A549 (cell line): ENCODE measurements around the gene POLD2. TPM values are rescaled to one million over a fixed set of nuclear protein-coding genes. Genes with fewer than 3 reads are reported as not detected.

Experiments
- ATAC-seq, 2 experiments: fragments of 200-7000 bp in 1 of 2; fragments of >200 bp in 1 of 2; cut with Nextera tagmentation in 1 of 2; cut with Tn5 transposase in 1 of 2; 3 replicates each; pipeline versions ENCODE4 v1.8.0 to v1.9.1; 2018 to 2020; ENCODE audit warnings: mild to moderate bottlenecking in 1 of 2, moderate library complexity in 1 of 2
- CTCF ChIA-PET: fragments of 300-600 bp; sonication (Branson Sonifier 250); formaldehyde crosslinking; extraction: SDS; loops from one replicate; lab custom pipeline; 2021; ENCODE audit warnings: antibody characterized with exemption, inconsistent platforms; lab: Yijun Ruan, JAX
- POLR2A ChIA-PET: fragments of 350-600 bp; formaldehyde crosslinking; extraction: SDS; loops from one replicate; lab custom pipeline; 2021; ENCODE audit warnings: antibody characterized with exemption, inconsistent platforms; lab: Yijun Ruan, JAX
- DNase-seq, 2 experiments: peaks; one replicate each; pipeline versions ENCODE4 v3.0.0 to v3.0.0-alpha.2; 2011 to 2016; ENCODE audit warnings: low read depth in 1 of 2, low spot score in 1 of 2
- FAIRE-seq: peaks from 2 replicates; lab custom pipeline; 2011; peaks lifted over from hg19 to GRCh38; lab: Jason Lieb, UNC
- H3K27ac ChIP-seq, 2 experiments: fragments of >200 bp; sonication (Bioruptor Twin); formaldehyde crosslinking; 3 replicates each; pipeline ENCODE4 v1.5.1; 2016 to 2017
- H3K4me1 ChIP-seq: fragments of >200 bp; sonication (Bioruptor Twin); formaldehyde crosslinking; 3 replicates; pipeline ENCODE4 v1.6.1; 2016
- H3K4me2 ChIP-seq: fragments of >200 bp; sonication (Bioruptor Twin); formaldehyde crosslinking; 3 replicates; pipeline ENCODE4 v1.6.1; 2016
- H3K4me3 ChIP-seq: fragments of >200 bp; sonication (Bioruptor Twin); formaldehyde crosslinking; 3 replicates; pipeline ENCODE4 v1.5.1; 2016
- H3K9me3 ChIP-seq: fragments of >200 bp; sonication (Bioruptor Twin); formaldehyde crosslinking; 3 replicates; pipeline ENCODE4 v1.6.1; 2016
- CEBPB ChIP-seq, 2 experiments: fragments of >200 bp in 1 of 2; sonication (Bioruptor Twin) in 1 of 2; formaldehyde crosslinking in 1 of 2; IDR thresholded peaks; 2 replicates each; pipeline ENCODE4 v1.6.1; 2012 to 2016
- CHD2 ChIP-seq: fragments of 150-350 bp; IDR thresholded peaks from 2 replicates; pipeline ENCODE4 v1.6.1; 2014; ENCODE audit warnings: low read length; ENCODE audit not compliant: partially characterized antibody
- EHF ChIP-seq: fragments of 250-450 bp; sonication (Bioruptor Pico); IDR thresholded peaks from 2 replicates; pipeline ENCODE4 v1.5.0; 2020; ENCODE audit warnings: mild to moderate bottlenecking
- EP300 ChIP-seq, 2 experiments: fragments of >200 bp; sonication (Bioruptor Twin); formaldehyde crosslinking; IDR thresholded peaks; 2 replicates in 1 of 2; 3 replicates in 1 of 2; pipeline ENCODE4 v1.6.1; 2016 to 2017
- ESRRA ChIP-seq: fragments of 150-350 bp; IDR thresholded peaks from 2 replicates; pipeline ENCODE4 v1.6.1; 2014; ENCODE audit warnings: mild to moderate bottlenecking, low read length, borderline replicate concordance
- GATA3 ChIP-seq: IDR thresholded peaks from 2 replicates; pipeline ENCODE4 v1.6.1; 2012; ENCODE audit warnings: borderline replicate concordance
- HDAC2 ChIP-seq: fragments of 200-600 bp; sonication (generic); IDR thresholded peaks from 2 replicates; pipeline ENCODE4 v1.6.1; 2016
- HOXA7 ChIP-seq: fragments of 250-450 bp; sonication (Bioruptor Pico); IDR thresholded peaks from 2 replicates; pipeline ENCODE4 v1.5.0; 2020; ENCODE audit warnings: mild to moderate bottlenecking, moderate library complexity
- KDM1A ChIP-seq: fragments of 200-600 bp; sonication (generic); IDR thresholded peaks from 2 replicates; pipeline ENCODE4 v1.6.1; 2016; ENCODE audit warnings: low read depth, mild to moderate bottlenecking
- KDM5A ChIP-seq: fragments of 200-600 bp; sonication (generic); IDR thresholded peaks from 2 replicates; pipeline ENCODE4 v1.6.1; 2016; ENCODE audit warnings: antibody characterized with exemption, mild to moderate bottlenecking
- NFE2L2 ChIP-seq: fragments of 150-350 bp; conservative IDR thresholded peaks from 2 replicates; pipeline ENCODE4 v1.6.1; 2014; ENCODE audit warnings: low read length
- PBX3 ChIP-seq: IDR thresholded peaks from 2 replicates; pipeline ENCODE4 v1.6.1; 2012
- PHF8 ChIP-seq: fragments of 200-600 bp; sonication (generic); IDR thresholded peaks from 2 replicates; pipeline ENCODE4 v1.6.1; 2016; ENCODE audit warnings: low read depth, mild to moderate bottlenecking, antibody characterized with exemption, moderate library complexity, borderline replicate concordance
- RAD21 ChIP-seq, 2 experiments: fragments of >200 bp in 1 of 2; sonication (Bioruptor Twin) in 1 of 2; formaldehyde crosslinking in 1 of 2; IDR thresholded peaks in 1 of 2; conservative IDR thresholded peaks in 1 of 2; 2 replicates in 1 of 2; 3 replicates in 1 of 2; pipeline ENCODE4 v1.6.1; 2012 to 2018; ENCODE audit warnings: inconsistent platforms in 1 of 2
- RARB ChIP-seq: fragments of 250-450 bp; sonication (Bioruptor Pico); IDR thresholded peaks from 2 replicates; pipeline ENCODE4 v1.8.0; 2021; ENCODE audit warnings: mild to moderate bottlenecking, moderate library complexity
- RNF2 ChIP-seq: fragments of 200-600 bp; sonication (generic); IDR thresholded peaks from 2 replicates; pipeline ENCODE4 v1.6.1; 2016; ENCODE audit warnings: low read depth, mild to moderate bottlenecking, antibody characterized with exemption, moderate library complexity, borderline replicate concordance
- SREBF2 ChIP-seq: fragments of 450-650 bp; IDR thresholded peaks from 2 replicates; pipeline ENCODE4 v1.6.1; 2014; ENCODE audit warnings: mild to moderate bottlenecking, moderate library complexity
- ZFP36 ChIP-seq: fragments of 450-650 bp; IDR thresholded peaks from 2 replicates; pipeline ENCODE4 v1.6.1; 2014; ENCODE audit warnings: borderline replicate concordance; ENCODE audit not compliant: partially characterized antibody
- ZNF302 ChIP-seq: fragments of 250-450 bp; sonication (Bioruptor Pico); IDR thresholded peaks from 2 replicates; pipeline ENCODE4 v1.9.0; 2021; ENCODE audit warnings: inconsistent platforms, mild to moderate bottlenecking, moderate library complexity
- WGBS: methylation state at CpG from one replicate; pipeline ENCODE4 v1.1.6; 2017; ENCODE audit errors: missing lambda C conversion rate; 5-methylcytosine and 5-hydroxymethylcytosine counted together
- polyA plus RNA-seq, 4 experiments: library from polyadenylated mRNA; depleted of rRNA in 3 of 4; stranded (reverse); fragments of >200 nt; fragmentation: RNase III in 1 of 4; extraction: RNeasy Plus Mini Kit Qiagen cat#74134 plus additional on column Dnase treatment in 1 of 4; gene quantifications; 2 replicates in 3 of 4; 3 replicates in 1 of 4; pipeline ENCODE4 v1.2.3, GENCODE V29; 2011 to 2017
- TF ChIP-seq, protein P1 (sequence below): fragments of >200 bp; sonication (Bioruptor Twin); formaldehyde crosslinking; IDR thresholded peaks from 3 replicates; pipeline ENCODE4 v1.5.1; 2016
- TF ChIP-seq, protein P2 (sequence below): fragments of >200 bp; sonication (Bioruptor Twin); formaldehyde crosslinking; IDR thresholded peaks from 2 replicates; pipeline ENCODE4 v1.6.1; 2016

The POLD2 gene
- polyA plus RNA-seq, 2 of the 4 experiments (the other 2 are of a cell fraction), result 126 to 138 TPM

GRCh38 chr7:44080118-44080517, 43.2 kb downstream of the POLD2 start:
- 94% methylated on average over 4 of the region's 5 CpGs for WGBS
- DNase-seq, result no peak
- ATAC-seq, result no peak
- Histone ChIP-seq H3K4me1 (peaks cover 5% of the 10 kb centered on the region; the same call in 2 of the 3 replicates), H3K4me2 (no peak overlapping the region), H3K4me3 (no peak overlapping the region), H3K27ac (no peak overlapping the region), H3K9me3 (no peaks in the 10 kb centered on the region)
- FAIRE-seq, result no peak
- CTCF ChIA-PET, result interaction anchor here (1.7 to 2.3 kb wide), 3 partner anchors 8 to 117 kb away, joined by 5 to 7 read pairs (median 5); no protein-coding TSS in a partner anchor
- POLR2A ChIA-PET, result no interaction called here
- TF ChIP-seq KDM1A, result no peak
- no peak for TF ChIP-seq HOXA7 (CRISPR knock-in tag)
- TF ChIP-seq HDAC2, result no peak

DNA sequence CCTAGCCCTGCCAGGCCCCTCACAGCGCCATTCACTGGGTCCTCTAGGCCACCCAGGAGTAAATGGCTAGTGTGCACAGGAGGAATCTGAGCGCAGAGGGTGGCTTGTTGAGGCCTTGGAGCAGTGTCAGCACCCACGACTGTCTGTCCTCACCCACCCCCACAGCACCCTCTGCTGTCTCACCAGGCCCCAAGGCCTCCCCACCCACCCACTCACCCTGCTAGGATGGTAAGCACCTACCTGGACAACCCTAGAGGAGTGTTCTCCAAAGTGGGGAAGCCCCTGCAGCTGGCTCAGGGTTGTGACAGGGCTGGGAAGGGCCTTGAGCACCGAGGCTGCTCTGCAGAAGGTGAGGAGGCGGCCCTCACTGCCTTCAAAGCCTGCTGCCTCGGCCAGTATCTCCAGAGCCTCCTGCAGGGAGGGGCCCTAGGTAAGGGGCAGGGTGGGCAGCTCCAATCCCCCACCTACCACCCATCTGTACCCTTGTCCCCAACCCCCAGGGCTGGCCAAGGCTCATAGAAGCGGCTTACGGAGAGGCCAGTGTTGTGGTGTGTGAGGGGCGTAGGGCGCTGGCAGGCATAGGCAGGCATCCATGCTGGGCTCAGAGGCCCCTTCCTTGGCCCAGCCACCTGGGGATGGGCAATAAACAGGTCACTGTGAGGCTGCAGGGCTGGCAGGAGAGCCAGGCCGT, 43.9 kb downstream of the POLD2 start:
- Histone ChIP-seq H3K4me1 (peaks cover 5% of the 10 kb centered on the region; the same call in 2 of the 3 replicates), H3K9me3 (no peaks in the 10 kb centered on the region), H3K27ac (no peak overlapping the region), H3K4me2 (no peak overlapping the region), H3K4me3 (no peak overlapping the region)
- WGBS, result 95% methylated on average over 9 of the region's 11 CpGs
- FAIRE-seq (no peak), DNase-seq (no peak), ATAC-seq (no peak)
- TF ChIP-seq PBX3, result no peak
- TF ChIP-seq RNF2, result no peak
- TF ChIP-seq RAD21 (conservative IDR thresholded peaks at IDR 0.05 in 1 of 2, IDR thresholded peaks at IDR 0.05 in 1 of 2), result no peak
- no peak for TF ChIP-seq ZFP36
- TF ChIP-seq, protein P1, sequence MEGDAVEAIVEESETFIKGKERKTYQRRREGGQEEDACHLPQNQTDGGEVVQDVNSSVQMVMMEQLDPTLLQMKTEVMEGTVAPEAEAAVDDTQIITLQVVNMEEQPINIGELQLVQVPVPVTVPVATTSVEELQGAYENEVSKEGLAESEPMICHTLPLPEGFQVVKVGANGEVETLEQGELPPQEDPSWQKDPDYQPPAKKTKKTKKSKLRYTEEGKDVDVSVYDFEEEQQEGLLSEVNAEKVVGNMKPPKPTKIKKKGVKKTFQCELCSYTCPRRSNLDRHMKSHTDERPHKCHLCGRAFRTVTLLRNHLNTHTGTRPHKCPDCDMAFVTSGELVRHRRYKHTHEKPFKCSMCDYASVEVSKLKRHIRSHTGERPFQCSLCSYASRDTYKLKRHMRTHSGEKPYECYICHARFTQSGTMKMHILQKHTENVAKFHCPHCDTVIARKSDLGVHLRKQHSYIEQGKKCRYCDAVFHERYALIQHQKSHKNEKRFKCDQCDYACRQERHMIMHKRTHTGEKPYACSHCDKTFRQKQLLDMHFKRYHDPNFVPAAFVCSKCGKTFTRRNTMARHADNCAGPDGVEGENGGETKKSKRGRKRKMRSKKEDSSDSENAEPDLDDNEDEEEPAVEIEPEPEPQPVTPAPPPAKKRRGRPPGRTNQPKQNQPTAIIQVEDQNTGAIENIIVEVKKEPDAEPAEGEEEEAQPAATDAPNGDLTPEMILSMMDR, result no peak
- no peak for TF ChIP-seq ESRRA
- TF ChIP-seq CEBPB (IDR thresholded peaks at IDR 0.05), result no peak
- no peak for TF ChIP-seq KDM1A
- TF ChIP-seq SREBF2, result no peak
- no peak for TF ChIP-seq CHD2
- no peak for TF ChIP-seq EHF (CRISPR knock-in tag)
- no peak for TF ChIP-seq GATA3
- no peak for TF ChIP-seq KDM5A
- no peak for TF ChIP-seq RARB (CRISPR knock-in tag)
- TF ChIP-seq PHF8, result no peak
- ChIA-PET POLR2A (no interaction called here), CTCF (interaction anchor here (1.4 to 2.3 kb wide), 2 partner anchors 20 to 117 kb away, joined by 5 read pairs; no protein-coding TSS in a partner anchor)

DNA sequence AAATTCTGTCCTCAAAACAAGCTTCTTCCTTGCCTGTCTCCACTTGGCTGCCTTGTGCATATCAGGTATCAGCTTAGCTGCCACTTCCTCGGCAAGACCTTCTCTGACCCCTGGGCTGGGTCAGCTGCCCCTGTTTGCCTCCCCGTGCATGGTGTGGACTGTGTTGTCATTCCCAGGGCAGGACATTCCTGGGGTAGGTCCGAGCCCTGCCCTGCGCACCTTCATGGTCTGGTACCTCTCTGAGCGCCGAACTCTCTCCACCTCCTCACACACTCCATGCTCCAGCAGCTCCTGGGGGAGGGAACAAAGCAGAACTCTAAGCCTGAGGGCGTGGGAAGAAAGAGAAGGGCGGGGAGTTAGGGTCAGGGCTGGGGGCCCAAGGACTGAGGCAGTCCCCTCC, 44.8 kb downstream of the POLD2 start:
- FAIRE-seq (no peak), DNase-seq (no peak)
- 96% methylated on average over 5 of the region's 8 CpGs for WGBS

More for the DNA sequence above, 44.8 kb downstream of the POLD2 start:
- Histone ChIP-seq H3K27ac (no peak overlapping the region), H3K9me3 (no peaks in the 10 kb centered on the region), H3K4me3 (no peak overlapping the region), H3K4me2 (no peak overlapping the region), H3K4me1 (peaks cover 5% of the 10 kb centered on the region; the same call in 2 of the 3 replicates)
- TF ChIP-seq EP300 (IDR thresholded peaks at IDR 0.05) (no peak), ZNF302 (CRISPR knock-in tag) (no peak), ESRRA (no peak), NFE2L2 (no peak), KDM1A (no peak)
- TF ChIP-seq, protein P1, result no peak
- TF ChIP-seq, protein P2, sequence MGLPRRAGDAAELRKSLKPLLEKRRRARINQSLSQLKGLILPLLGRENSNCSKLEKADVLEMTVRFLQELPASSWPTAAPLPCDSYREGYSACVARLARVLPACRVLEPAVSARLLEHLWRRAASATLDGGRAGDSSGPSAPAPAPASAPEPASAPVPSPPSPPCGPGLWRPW, result no peak
- ChIA-PET POLR2A (interaction anchor here (0.9 kb wide), 1 partner anchor 45 kb away, joined by 3 read pairs; the partner anchor contains the start of gene POLD2), CTCF (interaction anchor here (0.7 to 1.4 kb wide), 2 partner anchors 10 to 118 kb away, joined by 3 to 5 read pairs; no protein-coding TSS in a partner anchor)
- ATAC-seq, result no peak
